ENCODE data around the gene HSPB1. TPM values are rescaled to one million over a fixed set of nuclear protein-coding genes. Genes with fewer than 3 reads are reported as not detected.
"Not testable (repeated sequence)": the region's sequence is repeated elsewhere in the genome, so short reads cannot be mapped to it uniquely, and the experiment has no call there.

Gene HSPB1
- total RNA-seq, 2 experiments from 2014 or later: 204 to 349 TPM

GRCh38 chr7:76333511-76334101 is 31.1 kb downstream of the HSPB1 start:
- Histone ChIP-seq H3K4me2 (ENCODE audit: low read length) (no peak overlapping the region), H3K36me3 (ENCODE audit: insufficient read depth, low read length) (peaks cover 93% of the 10 kb centered on the region), H4K20me1 (ENCODE audit: insufficient read depth, low read length) (peaks cover 40% of the 10 kb centered on the region; the same call in 1 of the 2 replicates), H3K4me3 (ENCODE audit: low read depth, low read length, poor library complexity, severe bottlenecking) (no peak overlapping the region), H3K4me1 (ENCODE audit: insufficient read depth, low read length, poor library complexity, severe bottlenecking) (no peaks in the 10 kb centered on the region), H3K27ac (ENCODE audit: low read depth, low read length, poor library complexity, severe bottlenecking) (no peak overlapping the region), H3K79me2 (ENCODE audit: insufficient read depth, low read depth, low read length) (peaks cover 90% of the 10 kb centered on the region), H2AFZ (ENCODE audit: low read length) (no peak overlapping the region), H3K9me2 (ENCODE audit: insufficient read depth, low read length) (no peaks in the 10 kb centered on the region), H3K9me3 (ENCODE audit: low read length) (no peaks in the 10 kb centered on the region)
- DNase-seq (ENCODE audit: low spot score): no peak
- TF ChIP-seq, protein P1, sequence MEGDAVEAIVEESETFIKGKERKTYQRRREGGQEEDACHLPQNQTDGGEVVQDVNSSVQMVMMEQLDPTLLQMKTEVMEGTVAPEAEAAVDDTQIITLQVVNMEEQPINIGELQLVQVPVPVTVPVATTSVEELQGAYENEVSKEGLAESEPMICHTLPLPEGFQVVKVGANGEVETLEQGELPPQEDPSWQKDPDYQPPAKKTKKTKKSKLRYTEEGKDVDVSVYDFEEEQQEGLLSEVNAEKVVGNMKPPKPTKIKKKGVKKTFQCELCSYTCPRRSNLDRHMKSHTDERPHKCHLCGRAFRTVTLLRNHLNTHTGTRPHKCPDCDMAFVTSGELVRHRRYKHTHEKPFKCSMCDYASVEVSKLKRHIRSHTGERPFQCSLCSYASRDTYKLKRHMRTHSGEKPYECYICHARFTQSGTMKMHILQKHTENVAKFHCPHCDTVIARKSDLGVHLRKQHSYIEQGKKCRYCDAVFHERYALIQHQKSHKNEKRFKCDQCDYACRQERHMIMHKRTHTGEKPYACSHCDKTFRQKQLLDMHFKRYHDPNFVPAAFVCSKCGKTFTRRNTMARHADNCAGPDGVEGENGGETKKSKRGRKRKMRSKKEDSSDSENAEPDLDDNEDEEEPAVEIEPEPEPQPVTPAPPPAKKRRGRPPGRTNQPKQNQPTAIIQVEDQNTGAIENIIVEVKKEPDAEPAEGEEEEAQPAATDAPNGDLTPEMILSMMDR (conservative IDR thresholded peaks at IDR 0.05; ENCODE audit: low read length): no peak
- no peak for TF ChIP-seq EZH2phosphoT487 (IDR thresholded peaks at IDR 0.05; ENCODE audit: borderline replicate concordance, low read depth, low read length)
- BruUV-seq (replicated peaks): no TSS peak
- POLR2A ChIA-PET: interaction anchor here (0.6 to 1.7 kb wide), 4 partner anchors 9 to 23 kb away, joined by 3 to 6 read pairs (median 4); no protein-coding TSS in a partner anchor
- intact Hi-C loops (cut with micrococcal nuclease; ENCODE audit: unreplicated experiment): no loop called here
- CTCF ChIA-PET (ENCODE audit: unreplicated experiment): no interaction called here

DNA sequence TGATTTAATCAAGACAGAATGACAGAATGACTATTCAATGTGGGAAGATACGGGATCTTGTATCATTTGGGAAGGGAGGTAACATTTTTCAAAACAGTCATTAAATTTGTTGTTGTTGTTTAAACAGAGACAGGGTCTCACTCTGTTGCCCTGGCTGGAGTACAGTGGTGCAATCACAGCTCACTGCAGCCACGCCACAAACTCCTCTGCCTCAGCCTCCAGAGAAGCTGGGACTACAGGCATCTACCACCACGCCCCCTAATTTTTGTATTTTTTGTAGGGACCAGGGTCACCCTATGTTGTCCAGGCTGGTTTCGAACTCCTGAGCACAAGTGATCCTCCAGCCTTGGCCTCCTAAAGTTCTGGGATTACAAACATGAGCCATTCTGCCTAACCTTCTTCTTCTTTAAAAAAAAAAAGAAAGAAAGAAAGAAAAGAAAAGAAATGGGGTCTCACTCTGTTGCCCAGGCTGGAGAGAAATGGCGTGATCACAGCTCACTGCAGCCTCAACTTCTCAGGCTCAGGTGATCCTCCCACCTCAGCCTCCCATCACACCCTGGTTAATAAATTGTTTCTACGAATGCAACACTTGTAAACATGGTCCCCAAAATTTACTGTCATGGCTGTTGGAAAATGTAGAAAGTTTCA is 32.0 kb downstream of the HSPB1 start:
- Histone ChIP-seq H3K36me3 (ENCODE audit: insufficient read depth, low read length) (peaks cover 93% of the 10 kb centered on the region), H3K79me2 (ENCODE audit: insufficient read depth, low read depth, low read length) (peaks cover 92% of the 10 kb centered on the region), H3K9me2 (ENCODE audit: insufficient read depth, low read length) (no peaks in the 10 kb centered on the region), H3K4me1 (ENCODE audit: insufficient read depth, low read length, poor library complexity, severe bottlenecking) (no peaks in the 10 kb centered on the region), H3K4me3 (ENCODE audit: low read depth, low read length, poor library complexity, severe bottlenecking) (no peak overlapping the region), H3K9me3 (ENCODE audit: low read length) (no peaks in the 10 kb centered on the region), H4K20me1 (ENCODE audit: insufficient read depth, low read length) (peaks cover 37% of the 10 kb centered on the region; the same call in 1 of the 2 replicates), H2AFZ (ENCODE audit: low read length) (no peak overlapping the region), H3K4me2 (ENCODE audit: low read length) (no peak overlapping the region), H3K27ac (ENCODE audit: low read depth, low read length, poor library complexity, severe bottlenecking) (no peak overlapping the region)
- BruUV-seq (replicated peaks): no TSS peak
- intact Hi-C loops (cut with micrococcal nuclease; ENCODE audit: unreplicated experiment): no loop called here
- ChIA-PET POLR2A (interaction anchor here (0.6 to 1.7 kb wide), 5 partner anchors 8 to 23 kb away, joined by 3 to 7 read pairs (median 4); no protein-coding TSS in a partner anchor), CTCF (ENCODE audit: unreplicated experiment) (no interaction called here)
- no peak for DNase-seq (ENCODE audit: low spot score)
- no peak for TF ChIP-seq EZH2phosphoT487 (IDR thresholded peaks at IDR 0.05; ENCODE audit: borderline replicate concordance, low read depth, low read length)
- TF ChIP-seq, protein P1 (conservative IDR thresholded peaks at IDR 0.05; ENCODE audit: low read length): no peak

GRCh38 chr7:76335417-76335816 is 32.9 kb downstream of the HSPB1 start:
- H3K9me3 ChIP-seq (ENCODE audit: low read length); H3K4me2 ChIP-seq (ENCODE audit: low read length); H3K27ac ChIP-seq (ENCODE audit: low read depth, low read length, poor library complexity, severe bottlenecking); intact Hi-C loops (cut with micrococcal nuclease; ENCODE audit: unreplicated experiment); DNase-seq (ENCODE audit: low spot score); H3K4me1 ChIP-seq (ENCODE audit: insufficient read depth, low read length, poor library complexity, severe bottlenecking); CTCF ChIA-PET (ENCODE audit: unreplicated experiment); H2AFZ ChIP-seq (ENCODE audit: low read length); BruUV-seq (replicated peaks); H3K4me3 ChIP-seq (ENCODE audit: low read depth, low read length, poor library complexity, severe bottlenecking); H3K9me2 ChIP-seq (ENCODE audit: insufficient read depth, low read length): not testable (repeated sequence)
- peaks cover 99% of the 10 kb centered on the region for H3K79me2 ChIP-seq (ENCODE audit: insufficient read depth, low read depth, low read length)
- peaks cover 93% of the 10 kb centered on the region for H3K36me3 ChIP-seq (ENCODE audit: insufficient read depth, low read length)
- POLR2A ChIA-PET: interaction anchor here (0.6 to 1.7 kb wide), 4 partner anchors 9 to 328 kb away, joined by 3 to 7 read pairs (median 4); no protein-coding TSS in a partner anchor
- H4K20me1 ChIP-seq (ENCODE audit: insufficient read depth, low read length): peaks cover 35% of the 10 kb centered on the region; the same call in 1 of the 2 replicates

Measured in OCI-LY7 (cell line).